ENCODE data around the gene PCBP3.
A peak's percentile ranks its signal among the peaks of the same experiment; 100 is the strongest.

The PCBP3 gene

DNA sequence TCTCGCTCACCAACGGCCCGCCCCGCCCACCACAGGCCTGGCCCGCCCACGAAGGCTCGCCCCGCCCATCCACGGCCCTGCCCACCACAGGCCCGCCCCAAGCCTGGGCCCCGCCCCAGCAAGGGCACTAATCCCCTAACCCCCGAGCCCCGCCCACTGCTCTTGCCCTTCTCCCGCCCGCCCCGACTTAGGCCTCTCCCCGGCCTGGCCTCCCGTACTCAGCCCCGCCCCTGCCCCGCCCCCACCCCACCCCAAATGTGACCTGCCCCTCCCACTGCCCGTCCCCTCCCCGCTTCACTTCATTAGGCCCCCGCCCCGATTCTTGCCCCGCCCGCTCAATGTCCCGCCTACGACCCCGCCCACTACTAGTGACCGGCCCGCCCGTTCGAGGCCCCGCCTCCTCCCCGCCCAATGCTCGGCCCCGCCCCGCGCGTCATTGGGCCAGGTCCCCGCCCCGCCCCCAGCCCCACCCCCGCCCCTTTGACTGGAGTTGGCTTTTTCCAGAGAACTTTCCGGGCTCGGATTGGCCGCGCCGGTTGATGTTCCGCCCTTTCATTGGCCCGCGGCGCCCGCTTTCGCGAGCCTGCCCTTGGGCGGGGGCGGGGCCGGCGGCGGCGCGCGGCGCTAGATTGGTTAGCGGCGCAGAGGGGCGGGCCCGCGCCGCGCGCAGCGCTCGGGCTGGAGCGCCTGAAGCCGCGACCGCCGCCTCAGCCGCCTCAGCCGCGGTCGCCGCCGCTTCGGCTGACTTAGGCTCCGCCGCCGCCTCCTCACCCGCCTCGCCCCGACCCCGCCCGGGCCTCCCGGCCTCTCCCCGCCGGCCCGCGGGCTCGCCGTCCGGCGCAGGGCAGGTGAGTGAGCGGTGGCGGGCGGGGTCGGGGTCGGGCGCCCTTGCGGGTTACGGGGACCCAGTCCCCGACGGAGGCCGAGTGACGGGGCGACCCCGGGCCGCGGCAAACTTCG is at the start of gene PCBP3:
Gene PCBP3 (plus strand): TSS at position 705 of the 960 bp plus-strand sequence. CDS start 206,361 bp downstream, outside the sequence.
- TF ChIP-seq, protein P1, sequence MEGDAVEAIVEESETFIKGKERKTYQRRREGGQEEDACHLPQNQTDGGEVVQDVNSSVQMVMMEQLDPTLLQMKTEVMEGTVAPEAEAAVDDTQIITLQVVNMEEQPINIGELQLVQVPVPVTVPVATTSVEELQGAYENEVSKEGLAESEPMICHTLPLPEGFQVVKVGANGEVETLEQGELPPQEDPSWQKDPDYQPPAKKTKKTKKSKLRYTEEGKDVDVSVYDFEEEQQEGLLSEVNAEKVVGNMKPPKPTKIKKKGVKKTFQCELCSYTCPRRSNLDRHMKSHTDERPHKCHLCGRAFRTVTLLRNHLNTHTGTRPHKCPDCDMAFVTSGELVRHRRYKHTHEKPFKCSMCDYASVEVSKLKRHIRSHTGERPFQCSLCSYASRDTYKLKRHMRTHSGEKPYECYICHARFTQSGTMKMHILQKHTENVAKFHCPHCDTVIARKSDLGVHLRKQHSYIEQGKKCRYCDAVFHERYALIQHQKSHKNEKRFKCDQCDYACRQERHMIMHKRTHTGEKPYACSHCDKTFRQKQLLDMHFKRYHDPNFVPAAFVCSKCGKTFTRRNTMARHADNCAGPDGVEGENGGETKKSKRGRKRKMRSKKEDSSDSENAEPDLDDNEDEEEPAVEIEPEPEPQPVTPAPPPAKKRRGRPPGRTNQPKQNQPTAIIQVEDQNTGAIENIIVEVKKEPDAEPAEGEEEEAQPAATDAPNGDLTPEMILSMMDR (conservative IDR thresholded peaks at IDR 0.05; ENCODE audit: low read depth, low read length) = no peak

DNA sequence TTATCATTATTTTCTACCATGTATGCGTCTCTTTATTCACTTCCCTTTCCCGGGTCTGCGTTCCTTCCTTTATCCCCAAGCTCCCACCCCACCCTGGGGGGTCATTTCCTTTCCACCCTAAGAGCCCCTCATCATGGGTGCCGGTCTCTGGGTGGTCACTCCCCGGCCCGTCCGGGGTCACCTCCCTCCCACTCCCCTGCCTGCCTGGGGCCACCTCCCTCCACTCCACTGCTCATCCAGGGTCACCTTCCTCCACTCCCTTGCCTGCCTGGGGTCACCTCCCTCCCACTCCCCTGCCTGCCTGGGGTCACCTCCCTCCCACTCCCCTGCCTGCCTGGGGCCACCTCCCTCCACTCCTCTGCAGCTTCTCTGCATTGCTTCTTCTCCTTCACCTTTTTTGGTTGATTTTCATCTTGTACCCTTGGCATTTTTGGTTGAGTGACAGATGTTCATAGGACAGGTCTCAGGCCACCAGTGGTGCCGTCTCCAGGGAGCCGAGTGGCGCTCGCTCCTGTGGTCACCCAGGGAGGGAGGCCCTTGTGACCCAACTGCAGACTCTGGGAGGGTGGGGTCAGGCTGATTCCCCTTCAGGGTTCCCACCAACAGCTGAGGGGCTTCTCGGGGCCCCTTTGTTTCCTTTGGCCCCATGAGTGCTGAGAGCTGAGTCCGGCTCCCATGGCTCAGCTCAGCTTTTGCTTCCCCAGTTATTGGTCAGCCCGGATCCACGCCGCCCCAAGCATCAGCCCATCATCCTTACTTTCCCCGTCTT is 48.6 kb upstream of the PCBP3 start:
- DNase-seq (ENCODE audit: low read depth) = no peak
- TF ChIP-seq, protein P1 (conservative IDR thresholded peaks at IDR 0.05; ENCODE audit: low read depth, low read length) = no peak
- no peak overlapping the region for H3K4me3 ChIP-seq (ENCODE audit: low read length)

More for the DNA sequence above, at the start of gene PCBP3:
- peak within 1 kb of the TSS; percentile 52 for H3K4me3 ChIP-seq (ENCODE audit: low read length)
- DNase-seq (ENCODE audit: low read depth) = peak; percentile 76

DNA sequence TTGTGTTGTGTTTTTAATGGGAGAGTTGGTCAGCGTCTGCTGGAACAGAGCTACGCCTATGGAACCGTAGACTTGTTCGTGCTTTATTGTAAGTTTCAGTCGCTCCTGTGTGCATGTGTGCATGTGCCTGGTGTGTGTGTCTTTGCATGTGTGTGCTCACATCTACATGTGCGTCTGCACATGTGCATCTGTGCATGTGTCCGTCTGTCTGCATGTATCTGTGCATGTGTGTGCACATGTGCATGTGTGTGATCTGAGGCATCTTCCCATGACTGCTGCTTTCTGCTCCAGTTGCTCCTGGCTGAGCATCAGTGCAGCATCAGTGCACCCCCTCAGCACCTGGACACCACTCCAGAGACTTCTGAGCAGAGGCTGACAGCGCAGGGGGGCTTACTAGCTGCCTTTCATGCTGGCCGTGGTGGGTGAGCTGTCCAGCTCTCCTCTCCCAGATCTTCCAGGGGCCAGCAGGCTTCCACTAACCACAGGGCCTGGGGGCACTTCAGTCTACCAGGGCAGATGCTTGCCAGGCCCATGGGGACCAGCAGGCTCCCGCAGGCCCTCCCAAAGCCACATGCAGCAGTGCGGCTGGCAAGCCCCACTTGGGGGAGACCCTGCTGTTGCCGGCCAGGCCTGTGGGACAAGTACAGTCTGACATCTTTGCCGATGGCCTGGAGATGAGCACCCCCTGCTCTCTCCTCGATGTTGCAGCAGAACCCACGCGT is 47.8 kb upstream of the PCBP3 start:
- H3K4me3 ChIP-seq (ENCODE audit: low read length) = no peak overlapping the region
- no peak for DNase-seq (ENCODE audit: low read depth)
- TF ChIP-seq, protein P1 (conservative IDR thresholded peaks at IDR 0.05; ENCODE audit: low read depth, low read length) = no peak

DNA sequence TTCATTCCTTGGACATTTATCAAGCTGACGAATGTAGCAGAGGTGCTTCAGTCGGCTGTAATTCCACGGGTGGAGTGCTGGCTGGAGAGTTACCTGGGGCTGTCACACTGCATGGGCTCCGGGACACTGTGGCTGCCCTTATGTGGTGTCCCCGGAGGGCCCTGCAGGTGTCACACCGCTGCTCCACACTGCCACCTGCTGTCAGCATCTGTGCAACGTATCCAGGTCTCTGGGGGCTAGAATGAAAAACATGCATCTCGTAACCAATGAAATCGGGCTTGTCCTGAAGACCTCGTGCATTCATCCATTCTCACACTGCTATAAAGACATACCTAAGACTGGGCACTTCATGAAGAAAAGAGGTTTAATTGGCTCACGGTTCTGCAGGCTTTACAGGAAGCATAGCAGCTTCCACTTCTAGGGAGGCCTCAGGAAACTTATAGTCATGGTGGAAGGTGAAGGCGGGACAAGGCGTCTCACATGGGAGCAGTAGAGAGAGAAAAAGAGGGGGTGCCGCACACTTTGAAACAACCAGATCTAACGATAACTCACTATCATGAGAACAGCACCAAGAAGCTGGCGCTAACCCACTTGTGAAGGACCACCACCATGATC is 46.7 kb upstream of the PCBP3 start:
- TF ChIP-seq, protein P1 (conservative IDR thresholded peaks at IDR 0.05; ENCODE audit: low read depth, low read length) = peak; percentile 96
- H3K4me3 ChIP-seq (ENCODE audit: low read length) = no peak overlapping the region
- no peak for DNase-seq (ENCODE audit: low read depth)

DNA sequence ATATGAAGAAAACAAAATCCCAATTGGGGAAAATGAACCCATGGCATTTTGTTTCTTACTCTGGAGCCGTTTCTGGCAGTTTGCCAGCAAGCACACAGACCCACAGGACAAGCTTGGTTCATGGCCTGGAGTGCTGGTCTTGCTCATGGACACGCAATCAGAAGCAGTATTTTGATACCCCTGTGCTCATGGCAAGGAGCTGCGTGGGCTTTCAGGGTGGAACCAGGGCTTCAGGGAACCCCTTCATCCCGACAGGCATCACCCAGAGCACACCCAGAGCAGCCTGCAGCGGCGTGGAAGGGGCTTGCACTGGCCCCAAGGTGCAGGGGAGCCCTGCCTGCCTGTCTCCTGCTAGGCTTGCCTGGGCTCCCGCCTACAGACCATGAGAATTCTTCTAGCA is 45.4 kb upstream of the PCBP3 start:
- DNase-seq (ENCODE audit: low read depth) = no peak
- TF ChIP-seq, protein P1 (conservative IDR thresholded peaks at IDR 0.05; ENCODE audit: low read depth, low read length) = no peak
- H3K4me3 ChIP-seq (ENCODE audit: low read length) = no peak overlapping the region

DNA sequence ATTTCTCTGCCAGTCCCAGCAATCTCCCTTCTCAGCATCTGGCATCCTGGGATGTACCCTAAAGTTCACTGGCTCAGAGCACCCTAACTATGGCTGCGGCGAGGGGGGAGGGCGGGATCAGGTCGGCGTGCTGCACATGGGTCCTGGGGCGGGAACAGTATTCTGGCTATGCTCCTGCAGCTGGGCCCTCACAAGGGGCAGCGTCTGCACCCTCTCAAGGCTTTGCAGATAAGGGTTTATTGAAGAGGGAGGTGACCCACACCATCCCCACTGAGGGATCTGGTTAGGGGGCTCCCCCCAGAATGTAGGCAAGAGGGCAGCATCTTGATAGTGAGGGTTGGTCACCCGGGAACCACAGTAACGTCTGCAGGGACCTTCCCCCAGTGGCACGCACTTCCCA is 44.9 kb upstream of the PCBP3 start:
- TF ChIP-seq, protein P1 (conservative IDR thresholded peaks at IDR 0.05; ENCODE audit: low read depth, low read length) = no peak
- H3K4me3 ChIP-seq (ENCODE audit: low read length) = no peak overlapping the region
- DNase-seq (ENCODE audit: low read depth) = no peak

Measured in retinal pigment epithelial cell (primary cell).